ENCODE measurements around the gene SREBF2.

DNA sequence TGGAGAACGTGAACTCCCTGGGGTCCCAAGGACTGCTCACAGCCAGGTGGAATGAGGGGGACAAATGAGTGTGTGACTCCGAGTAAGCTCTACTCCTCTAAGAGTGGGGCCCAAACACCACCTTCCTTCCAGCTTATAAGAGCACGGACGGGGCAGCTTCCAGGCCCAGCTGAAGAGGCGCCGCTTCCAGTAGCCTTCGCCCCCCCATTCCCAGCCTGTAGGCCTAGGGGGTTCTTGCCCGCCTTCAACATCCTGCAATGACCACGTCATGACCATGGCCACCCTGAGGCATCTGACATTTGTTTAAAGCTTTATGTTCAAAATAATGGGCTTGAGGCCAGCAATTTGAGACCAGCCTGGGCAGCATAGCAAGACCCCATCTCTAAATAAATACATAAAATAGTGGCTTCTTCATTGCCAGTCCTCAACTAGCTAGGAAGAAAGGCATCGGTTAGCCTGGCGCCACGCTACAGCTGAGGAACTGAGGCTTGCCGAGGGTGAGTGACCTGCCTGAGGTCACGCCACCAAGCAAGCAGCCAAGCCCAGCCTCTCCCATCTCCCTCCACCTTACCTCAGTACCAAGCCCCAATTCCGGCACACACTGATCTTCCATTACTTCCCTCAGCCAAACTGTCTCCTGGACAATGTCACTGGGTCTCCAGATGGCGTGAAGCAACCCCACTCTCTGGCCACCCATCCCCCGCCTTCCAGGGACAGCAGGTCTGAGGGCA, 101.5 kb downstream of the SREBF2 start:
- TF ChIP-seq EZH2 (IDR thresholded peaks at IDR 0.05; ENCODE audit: borderline replicate concordance, low read length) (no peak), CTCF (IDR thresholded peaks at IDR 0.05; ENCODE audit: low read length) (no peak)
